Stimulated activated CD4-positive, alpha-beta T cell treated with anti-CD3 and anti-CD28 coated beads, Interleukin-12 subunit alpha, Interleukin-12 subunit beta, amount 100 ng/mL, for 4 hours (primary cell): Measurements from ENCODE around the gene KRT35.
"Not testable (repeated sequence)": the region's sequence is repeated elsewhere in the genome, so short reads cannot be mapped to it uniquely, and the experiment has no call there.

Source experiments
- DNase-seq: peaks from one replicate; pipeline ENCODE4 v3.0.0-alpha.2; 2020

KRT35 gene

DNA sequence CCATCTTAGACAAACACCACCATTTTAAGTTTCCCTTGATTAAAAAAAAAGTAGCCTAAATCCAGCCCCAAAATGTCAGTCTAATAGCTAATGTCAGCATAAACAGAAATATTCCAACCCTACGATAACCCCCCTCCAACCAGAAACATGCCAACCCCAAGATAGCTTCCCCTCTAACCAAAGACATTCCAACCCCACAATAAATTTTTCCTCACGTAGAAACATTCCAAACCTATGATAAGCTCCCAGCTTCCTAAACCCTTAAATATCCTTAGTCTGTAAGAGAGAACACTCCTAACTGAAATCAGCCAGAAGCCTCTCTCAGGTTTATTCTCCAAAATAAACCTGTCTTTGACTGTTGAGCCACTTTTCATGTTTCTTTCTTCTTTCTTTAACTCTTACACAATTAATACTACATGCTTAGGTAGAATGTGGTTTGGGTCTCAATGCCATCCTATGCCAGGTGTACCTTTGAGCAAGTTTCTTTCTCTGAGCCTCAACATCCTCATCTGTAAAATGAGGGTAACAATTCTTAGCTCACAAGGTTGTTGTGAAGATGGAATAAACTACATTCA is 29.7 kb downstream of the KRT35 start:
- no peak for DNase-seq

DNA sequence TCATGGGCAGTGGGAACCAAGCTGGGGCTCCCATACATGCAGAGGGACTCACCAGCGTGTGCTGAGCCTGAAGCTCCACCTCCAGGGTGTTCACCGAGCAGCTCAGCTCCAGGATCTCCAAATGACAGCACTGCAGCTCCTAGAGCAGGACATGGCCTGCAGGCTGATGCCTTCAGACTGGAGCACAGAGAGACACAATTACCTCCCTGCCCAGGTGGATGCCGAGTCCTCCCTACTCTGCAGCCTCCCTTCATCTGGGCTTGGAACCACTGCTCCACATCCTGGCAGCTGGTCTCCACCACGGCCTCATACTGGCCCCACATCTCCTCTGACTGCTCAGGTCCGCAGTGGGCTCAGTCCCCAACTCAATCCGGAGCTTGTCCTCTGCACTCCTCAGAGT is 31.9 kb downstream of the KRT35 start:
- no peak for DNase-seq

DNA sequence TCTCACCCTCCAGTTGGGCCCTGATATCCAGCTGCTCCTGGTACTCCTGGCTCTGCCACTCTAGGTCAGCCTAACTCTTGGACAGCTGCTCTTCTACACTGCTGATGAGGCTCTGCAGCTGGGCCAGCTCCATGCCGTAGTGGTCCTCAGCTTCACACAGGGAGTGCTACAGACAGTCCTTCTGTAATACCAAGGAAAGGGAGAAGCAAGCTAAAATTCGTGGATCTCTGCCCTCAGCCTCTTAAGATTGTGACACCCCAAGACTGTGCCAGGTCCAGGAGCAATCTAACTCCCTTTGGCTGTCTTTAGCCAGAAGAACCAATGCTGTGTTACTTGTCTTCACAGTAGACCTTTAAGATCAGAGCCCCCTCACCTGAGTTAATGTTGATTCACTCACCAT is 32.4 kb downstream of the KRT35 start:
- no peak for DNase-seq

DNA sequence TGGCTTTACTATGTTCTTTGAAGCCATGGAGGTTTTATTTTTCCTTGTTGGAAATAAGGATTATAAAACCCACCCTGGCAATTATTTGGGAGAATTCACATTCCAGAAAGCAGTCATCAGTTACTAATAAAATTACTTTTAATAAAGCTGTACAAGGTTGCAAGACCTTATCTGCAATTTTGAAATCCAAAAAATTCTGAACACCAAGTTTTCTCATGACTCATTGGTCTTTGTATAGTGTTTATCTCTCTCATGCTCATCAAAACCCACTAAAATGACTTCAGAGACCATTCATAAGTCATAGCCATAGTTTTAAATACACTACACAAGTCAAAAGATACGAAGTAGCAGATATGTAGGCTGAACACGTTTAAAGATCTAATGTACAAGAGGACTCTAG is 34.1 kb downstream of the KRT35 start:
- no peak for DNase-seq

- DNase-seq = no peak
Measured at GRCh38 chr17:41444640-41445039, 36.3 kb downstream of the KRT35 start.

- no peak for DNase-seq
Measured at GRCh38 chr17:41444186-41444585, 36.8 kb downstream of the KRT35 start.

- DNase-seq = no peak
Measured at GRCh38 chr17:41442739-41443138, 38.2 kb downstream of the KRT35 start.

DNA sequence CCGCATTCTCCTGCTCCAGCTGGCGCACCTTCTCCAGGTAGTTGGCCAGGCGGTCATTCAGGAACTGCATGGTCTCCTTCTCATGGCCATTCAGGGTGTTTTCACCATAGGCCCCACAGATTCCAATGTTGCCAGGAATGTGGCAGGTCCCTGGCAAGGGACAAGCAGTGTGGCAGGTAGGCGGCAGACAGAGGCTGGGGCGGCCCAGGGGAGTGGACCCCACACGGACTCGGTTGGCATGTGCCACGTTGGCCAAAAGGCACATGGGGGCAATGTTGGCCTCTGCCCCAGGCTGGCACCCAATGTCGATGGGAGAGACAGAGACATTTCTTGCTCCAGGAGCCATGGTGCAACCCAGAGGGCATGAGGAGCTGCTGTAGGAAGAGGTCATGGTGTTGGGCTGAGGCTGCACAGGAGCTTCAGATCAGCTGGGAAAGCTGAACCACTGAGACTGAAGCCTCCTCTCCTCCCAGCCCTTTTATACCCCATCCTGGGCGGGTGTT is 40.4 kb downstream of the KRT35 start, which contains the start of gene KRT38:
Gene KRT38 (minus strand): TSS at position 453 of the 503 bp plus-strand sequence. CDS start 62 bp downstream, at position 391.
- no peak for DNase-seq

GRCh38 chr17:41439375-41439774 is 41.6 kb downstream of the KRT35 start:
- no peak for DNase-seq

DNA sequence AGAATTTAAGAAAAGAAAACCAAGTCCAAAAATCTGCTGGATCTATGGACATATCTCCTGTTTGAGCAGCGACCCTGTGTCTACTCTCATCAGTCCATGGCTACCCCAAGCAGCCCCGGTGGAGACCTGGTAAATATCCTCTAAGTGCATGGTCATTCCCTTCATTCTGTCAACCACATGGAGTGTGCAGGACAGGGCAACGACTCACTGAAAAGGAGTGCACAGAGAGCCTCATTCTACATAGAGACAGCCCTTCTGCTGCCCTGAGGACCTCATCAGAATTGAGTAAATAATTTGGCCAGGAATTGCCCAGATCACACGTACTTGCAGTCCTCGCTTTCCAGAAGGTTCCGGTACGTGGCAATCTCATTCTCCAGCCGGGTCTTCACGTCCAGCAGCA is 43.2 kb downstream of the KRT35 start:
- DNase-seq = no peak

DNA sequence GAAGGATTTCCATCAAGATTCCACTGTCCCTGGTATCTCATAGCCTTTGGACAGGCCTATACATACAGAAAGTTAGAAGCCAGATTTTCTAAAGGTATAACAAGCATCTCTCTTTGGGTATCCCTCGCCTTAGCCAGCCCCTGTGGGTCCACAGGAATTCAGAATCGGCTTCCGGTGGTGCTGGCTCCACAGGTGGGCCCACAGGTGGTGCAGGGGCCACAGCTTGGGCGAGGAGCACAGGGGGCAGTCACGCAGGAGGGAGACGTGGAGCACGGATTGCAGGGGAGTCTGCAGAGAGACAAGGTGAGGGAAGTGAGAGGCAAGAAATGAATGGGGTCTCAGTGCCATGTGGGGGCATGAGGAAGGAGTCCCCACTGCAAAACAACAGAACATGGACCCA is 43.7 kb downstream of the KRT35 start:
- DNase-seq = no peak

DNA sequence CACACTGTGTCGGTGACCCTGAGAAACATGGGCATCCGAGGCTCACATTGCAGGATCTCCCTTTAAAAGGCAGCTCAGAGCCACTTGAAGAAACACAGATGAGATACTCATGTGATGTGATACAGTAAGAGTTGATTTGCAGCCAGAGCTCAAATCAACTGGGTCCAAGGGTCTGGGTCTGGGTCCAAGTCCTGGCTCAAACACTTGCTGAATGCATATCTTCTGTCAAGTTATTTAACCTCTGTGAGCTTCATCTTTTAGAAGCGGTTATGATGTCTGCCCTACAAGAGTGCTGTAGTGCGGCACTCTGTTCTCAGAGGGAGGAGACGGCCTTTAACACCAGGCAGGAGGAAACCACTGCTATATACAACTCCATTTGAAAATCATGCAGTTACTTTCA is 46.5 kb downstream of the KRT35 start:
- DNase-seq = no peak

DNA sequence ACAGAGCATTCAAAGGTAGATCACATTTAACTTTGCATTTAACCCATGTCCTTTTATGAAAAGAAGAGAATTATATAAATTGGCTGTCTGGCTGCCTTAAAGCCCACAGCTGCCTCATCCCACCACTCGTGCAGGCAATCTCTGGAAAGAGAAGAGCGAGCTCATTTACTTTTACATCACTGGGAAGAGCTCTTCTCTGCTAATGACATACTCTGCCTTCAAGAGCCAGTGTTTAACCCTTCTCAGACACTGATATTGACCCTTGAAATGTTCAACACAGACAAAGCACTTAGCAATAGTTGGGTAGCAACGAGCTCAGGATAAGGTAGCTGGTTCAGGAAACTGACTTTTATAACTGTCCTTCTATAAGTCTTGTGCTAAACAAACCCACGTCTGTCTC is 46.9 kb downstream of the KRT35 start:
- DNase-seq = no peak

- no peak for DNase-seq
Measured at GRCh38 chr17:41433586-41433985, 47.4 kb downstream of the KRT35 start.

- DNase-seq = not testable (repeated sequence)
Measured at GRCh38 chr17:41430376-41430775, 50.6 kb downstream of the KRT35 start.

DNA sequence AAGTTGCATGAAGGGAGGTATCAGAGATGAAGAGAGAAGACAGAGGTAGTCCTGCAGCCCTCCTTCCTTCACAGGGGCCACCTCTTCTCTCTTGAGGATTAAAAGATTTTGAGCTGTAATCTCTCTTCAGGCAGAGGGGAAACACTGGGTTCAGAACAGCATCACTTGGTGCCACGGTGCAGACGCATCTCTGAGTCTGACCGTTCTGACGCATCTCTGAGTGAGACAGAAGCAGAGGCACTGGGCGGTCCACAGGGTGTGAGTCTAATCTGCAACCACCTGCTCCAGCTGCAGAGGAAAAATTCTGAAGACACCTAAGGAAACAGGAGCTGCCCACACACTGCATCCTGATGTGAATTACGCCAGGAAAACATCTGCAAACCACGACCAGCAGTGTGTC is 51.3 kb downstream of the KRT35 start:
- no peak for DNase-seq

- no peak for DNase-seq
Measured at GRCh38 chr17:41428591-41429291, 52.2 kb downstream of the KRT35 start.
